GM19193 (cell line): ENCODE measurements around the gene DICER1.

Experiments
- POLR2A ChIP-seq: IDR thresholded peaks from 4 replicates; pipeline ENCODE4 v1.6.1; 2011; ENCODE audit not compliant: insufficient read depth, insufficient read length; ENCODE audit errors: extremely low read depth

The DICER1 gene

GRCh38 chr14:95101736-95102679, 55.3 kb downstream of the DICER1 start:
- no peak for TF ChIP-seq POLR2A

- TF ChIP-seq POLR2A, result no peak
Measured at GRCh38 chr14:95098984-95099599, 58.2 kb downstream of the DICER1 start.

- no peak for TF ChIP-seq POLR2A
Measured at GRCh38 chr14:95097385-95097784, 59.9 kb downstream of the DICER1 start.

GRCh38 chr14:95096476-95096875, 60.9 kb downstream of the DICER1 start:
- TF ChIP-seq POLR2A, result no peak

GRCh38 chr14:95095996-95096395, 61.3 kb downstream of the DICER1 start:
- TF ChIP-seq POLR2A, result no peak

GRCh38 chr14:95092723-95093122, 64.6 kb downstream of the DICER1 start:
- TF ChIP-seq POLR2A, result no peak

- no peak for TF ChIP-seq POLR2A
Measured at GRCh38 chr14:95091581-95091980, 65.7 kb downstream of the DICER1 start.

GRCh38 chr14:95088665-95089064, 68.7 kb downstream of the DICER1 start:
- no peak for TF ChIP-seq POLR2A

- no peak for TF ChIP-seq POLR2A
Measured at GRCh38 chr14:95087619-95088018, 69.7 kb downstream of the DICER1 start.

- no peak for TF ChIP-seq POLR2A
Measured at GRCh38 chr14:95085321-95085720, 72.0 kb downstream of the DICER1 start.

- TF ChIP-seq POLR2A, result no peak
Measured at GRCh38 chr14:95078867-95079266, 78.5 kb downstream of the DICER1 start.

GRCh38 chr14:95077345-95077744, 80.0 kb downstream of the DICER1 start:
- TF ChIP-seq POLR2A, result no peak

- TF ChIP-seq POLR2A, result no peak
Measured at GRCh38 chr14:95075789-95076188, 81.5 kb downstream of the DICER1 start.

- TF ChIP-seq POLR2A, result no peak
Measured at GRCh38 chr14:95073947-95074346, 83.4 kb downstream of the DICER1 start.

- TF ChIP-seq POLR2A, result no peak
Measured at GRCh38 chr14:95072310-95072905, 84.9 kb downstream of the DICER1 start.

GRCh38 chr14:95071649-95072280, 85.6 kb downstream of the DICER1 start:
- TF ChIP-seq POLR2A, result no peak

GRCh38 chr14:95070748-95071435, 86.4 kb downstream of the DICER1 start:
- no peak for TF ChIP-seq POLR2A
